Measurements from ENCODE around the gene ANGEL1.
A peak's percentile ranks its signal among the peaks of the same experiment; 100 is the strongest.

The ANGEL1 gene

GRCh38 chr14:76820700-76821099 lies 8.0 kb upstream of the ANGEL1 start:
- TF ChIP-seq CTCF (IDR thresholded peaks at IDR 0.05; ENCODE audit: borderline replicate concordance, insufficient read depth, low read depth, low read length): no peak
- no peak overlapping the region for H3K4me3 ChIP-seq (ENCODE audit: low read depth, low read length)

- no peak for TF ChIP-seq CTCF (IDR thresholded peaks at IDR 0.05; ENCODE audit: borderline replicate concordance, insufficient read depth, low read depth, low read length)
- no peak overlapping the region for H3K4me3 ChIP-seq (ENCODE audit: low read depth, low read length)
Measured at GRCh38 chr14:76814726-76815645, 2.3 kb upstream of the ANGEL1 start.

DNA sequence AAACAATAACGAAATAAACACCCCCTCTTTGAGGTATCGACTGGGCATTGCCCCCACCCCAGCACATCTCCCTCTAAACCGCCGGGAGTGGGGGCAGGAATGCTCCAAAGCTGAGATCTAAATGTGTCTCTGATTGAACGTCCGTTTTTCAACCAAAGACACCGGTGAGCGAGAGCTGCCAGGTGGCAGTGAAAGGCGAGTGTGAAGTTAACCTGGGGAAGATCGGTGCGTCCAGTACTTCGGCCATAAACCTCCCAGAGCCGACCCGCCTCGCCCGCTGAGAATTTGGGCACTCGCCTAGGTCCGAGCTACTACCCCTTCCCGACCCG lies 625 bp downstream of the ANGEL1 start:
- peak overlapping the region; percentile 72 for H3K4me3 ChIP-seq (ENCODE audit: low read depth, low read length)
- TF ChIP-seq CTCF (IDR thresholded peaks at IDR 0.05; ENCODE audit: borderline replicate concordance, insufficient read depth, low read depth, low read length): no peak

- TF ChIP-seq CTCF (IDR thresholded peaks at IDR 0.05; ENCODE audit: borderline replicate concordance, insufficient read depth, low read depth, low read length): no peak
- no peak overlapping the region for H3K4me3 ChIP-seq (ENCODE audit: low read depth, low read length)
Measured at GRCh38 chr14:76811561-76811960, 1.1 kb downstream of the ANGEL1 start.

DNA sequence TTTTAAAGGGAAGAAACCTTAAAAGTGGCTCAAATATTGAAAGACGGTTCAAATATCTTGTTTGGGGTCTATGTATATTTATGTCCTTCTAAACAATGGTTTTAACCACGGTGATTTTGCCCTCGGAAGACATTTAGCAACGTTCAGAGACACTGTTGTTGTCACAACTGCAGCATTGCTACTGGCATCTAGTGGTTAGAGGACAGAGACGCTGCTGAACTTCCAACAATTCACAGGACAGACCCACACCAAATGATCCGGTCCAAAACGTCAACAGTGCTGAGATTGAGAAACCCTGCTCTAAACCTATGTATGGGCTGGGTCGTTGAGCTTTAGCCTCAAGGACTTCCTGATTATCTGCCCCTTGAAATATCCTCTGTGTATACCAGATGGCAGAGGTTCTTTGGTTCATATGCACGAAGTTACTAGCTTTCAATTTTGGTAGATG lies 1.7 kb downstream of the ANGEL1 start:
- H3K4me3 ChIP-seq (ENCODE audit: low read depth, low read length): no peak overlapping the region
- TF ChIP-seq CTCF (IDR thresholded peaks at IDR 0.05; ENCODE audit: borderline replicate concordance, insufficient read depth, low read depth, low read length): peak; percentile 55; the same call in 1 of the 2 replicates

GRCh38 chr14:76810525-76810924 lies 2.2 kb downstream of the ANGEL1 start:
- no peak overlapping the region for H3K4me3 ChIP-seq (ENCODE audit: low read depth, low read length)
- no peak for TF ChIP-seq CTCF (IDR thresholded peaks at IDR 0.05; ENCODE audit: borderline replicate concordance, insufficient read depth, low read depth, low read length)

DNA sequence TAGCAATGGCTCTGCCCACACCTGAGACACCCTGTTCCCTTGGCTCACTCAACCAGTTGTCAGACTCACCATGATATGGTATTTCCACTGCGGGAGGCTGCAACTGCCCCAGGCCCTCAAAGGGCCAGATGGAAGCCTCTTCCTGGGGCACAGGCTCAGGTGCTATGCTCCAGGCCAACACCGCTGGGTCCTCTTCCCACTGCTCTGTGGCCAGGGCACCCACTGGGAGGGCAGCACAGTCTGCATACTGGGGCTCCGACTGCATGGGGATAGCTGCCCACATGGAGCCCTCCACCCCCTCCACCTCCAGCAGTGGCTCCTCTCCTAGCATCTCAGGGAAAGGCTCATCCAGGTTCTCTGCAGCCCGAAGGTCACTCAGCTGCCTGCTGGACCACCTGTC lies 3.7 kb downstream of the ANGEL1 start:
- no peak for TF ChIP-seq CTCF (IDR thresholded peaks at IDR 0.05; ENCODE audit: borderline replicate concordance, insufficient read depth, low read depth, low read length)

More for the DNA sequence above, 3.7 kb downstream of the ANGEL1 start:
- H3K4me3 ChIP-seq (ENCODE audit: low read depth, low read length): no peak overlapping the region

Measured in GM12875 (cell line).